Measurements from ENCODE around the gene RGS18.

DNA sequence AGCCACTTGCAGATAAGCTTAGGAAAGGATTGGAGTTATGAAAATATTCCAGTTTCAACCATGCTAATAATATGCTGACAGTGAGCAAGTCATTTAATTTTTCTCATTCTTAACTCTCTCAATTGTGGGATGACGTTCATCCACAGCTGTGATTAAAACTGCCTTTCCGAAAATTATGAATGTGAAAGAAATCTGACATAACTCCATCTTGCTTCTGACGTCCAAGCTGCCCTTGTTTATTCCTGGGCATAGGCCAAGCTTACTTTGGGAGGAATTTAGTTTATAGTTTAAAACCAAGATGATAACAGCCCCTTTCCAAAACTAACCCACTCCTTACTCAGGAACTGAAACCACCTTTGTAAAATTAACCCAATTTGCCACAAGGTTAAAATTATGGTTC lies 11.0 kb upstream of the RGS18 start:
- TF ChIP-seq, protein P1, sequence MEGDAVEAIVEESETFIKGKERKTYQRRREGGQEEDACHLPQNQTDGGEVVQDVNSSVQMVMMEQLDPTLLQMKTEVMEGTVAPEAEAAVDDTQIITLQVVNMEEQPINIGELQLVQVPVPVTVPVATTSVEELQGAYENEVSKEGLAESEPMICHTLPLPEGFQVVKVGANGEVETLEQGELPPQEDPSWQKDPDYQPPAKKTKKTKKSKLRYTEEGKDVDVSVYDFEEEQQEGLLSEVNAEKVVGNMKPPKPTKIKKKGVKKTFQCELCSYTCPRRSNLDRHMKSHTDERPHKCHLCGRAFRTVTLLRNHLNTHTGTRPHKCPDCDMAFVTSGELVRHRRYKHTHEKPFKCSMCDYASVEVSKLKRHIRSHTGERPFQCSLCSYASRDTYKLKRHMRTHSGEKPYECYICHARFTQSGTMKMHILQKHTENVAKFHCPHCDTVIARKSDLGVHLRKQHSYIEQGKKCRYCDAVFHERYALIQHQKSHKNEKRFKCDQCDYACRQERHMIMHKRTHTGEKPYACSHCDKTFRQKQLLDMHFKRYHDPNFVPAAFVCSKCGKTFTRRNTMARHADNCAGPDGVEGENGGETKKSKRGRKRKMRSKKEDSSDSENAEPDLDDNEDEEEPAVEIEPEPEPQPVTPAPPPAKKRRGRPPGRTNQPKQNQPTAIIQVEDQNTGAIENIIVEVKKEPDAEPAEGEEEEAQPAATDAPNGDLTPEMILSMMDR (IDR thresholded peaks at IDR 0.05), result no peak
- no peak for TF ChIP-seq POLR2A (IDR thresholded peaks at IDR 0.05)
